HCT116 (cell line): ENCODE results near the gene SERGEF. TPM values are rescaled to one million over a fixed set of nuclear protein-coding genes. Genes with fewer than 3 reads are reported as not detected.

Experiments used
- ATAC-seq: fragments of 200-7000 bp; cut with Tn5 transposase; 2 replicates; pipeline ENCODE4 v1.9.1; 2020; ENCODE audit warnings: mild to moderate bottlenecking, moderate library complexity
- BruUV-seq: library from RNA; stranded (reverse); fragments of 400-500 nt; replicated peaks from 2 replicates; lab custom pipeline; 2021; lab: Mats Ljungman, UMichigan
- CTCF ChIA-PET: fragments of 300-600 bp; sonication (Branson Sonifier 250); formaldehyde crosslinking; loops from one replicate; lab custom pipeline; 2021; ENCODE audit warnings: antibody characterized with exemption; lab: Charles Lee
- POLR2A ChIA-PET: fragments of 300-600, 350-600 bp; sonication (Branson Sonifier 250); formaldehyde crosslinking; loops from one replicate; lab custom pipeline; 2021; ENCODE audit warnings: antibody characterized with exemption; lab: Charles Lee
- RAD21 ChIA-PET, 2 experiments: fragments of 300-600 bp; sonication (Branson Sonifier 250); formaldehyde crosslinking; loops; one replicate each; lab custom pipeline; 2023; ENCODE audit warnings: low total read pairs in 2 of 2; ENCODE audit not compliant: uncharacterized antibody in 2 of 2, unreplicated experiment in 2 of 2, low non-redundant PET in 1 of 2; lab: Charles Lee
- DNase-seq: peaks from one replicate; pipeline ENCODE4 v3.0.0-alpha.2; 2010; ENCODE audit warnings: low read depth, low spot score
- H2AFZ ChIP-seq: fragments of 200-600 bp; shearing (Covaris generic), sonication (generic); 2 replicates; pipeline ENCODE4 v1.6.1; 2017; ENCODE audit warnings: low read depth, mixed run types, mixed read lengths, antibody characterized with exemption, low read length; ENCODE audit not compliant: poor library complexity, severe bottlenecking
- H3K27ac ChIP-seq: 2 replicates; pipeline ENCODE4 v1.5.1; 2012; ENCODE audit warnings: low read depth, low read length
- H3K27me3 ChIP-seq: fragments of 200-600 bp; sonication (generic); 2 replicates; pipeline ENCODE4 v1.6.1; 2016; ENCODE audit warnings: mixed run types, low read length, mixed read lengths; ENCODE audit not compliant: insufficient read depth
- H3K36me3 ChIP-seq, 2 experiments: fragments of 200-500 bp in 1 of 2; fragments of 200-600 bp in 1 of 2; sonication (Bioruptor generic) in 1 of 2; sonication (generic) in 1 of 2; 2 replicates each; pipeline versions ENCODE4 v1.5.1 to v1.6.1; 2014 to 2016; ENCODE audit warnings: low read length in 2 of 2, inconsistent platforms in 1 of 2, mixed read lengths in 1 of 2, mixed run types in 1 of 2; ENCODE audit not compliant: insufficient read depth in 2 of 2, control insufficient read depth in 1 of 2
- H3K4me1 ChIP-seq, 2 experiments: fragments of 200-600 bp in 1 of 2; sonication (generic) in 1 of 2; 2 replicates each; pipeline versions ENCODE4 v1.5.1 to v1.6.1; 2012 to 2017; ENCODE audit warnings: low read length in 2 of 2, inconsistent platforms in 1 of 2, mild to moderate bottlenecking in 1 of 2, mixed read lengths in 1 of 2, mixed run types in 1 of 2, moderate library complexity in 1 of 2; ENCODE audit not compliant: insufficient read depth in 2 of 2, control insufficient read depth in 1 of 2
- H3K4me2 ChIP-seq: fragments of 200-600 bp; sonication (generic); 2 replicates; pipeline ENCODE4 v1.6.1; 2017; ENCODE audit warnings: mixed run types, low read length, mixed read lengths
- H3K4me3 ChIP-seq, 2 experiments: fragments of 200-600 bp in 1 of 2; sonication (generic) in 1 of 2; replicated peaks in 1 of 2; 2 replicates each; pipeline ENCODE4 v1.5.1; 2011 to 2016; ENCODE audit warnings: low read length in 2 of 2, control low read depth in 1 of 2, low read depth in 1 of 2, mild to moderate bottlenecking in 1 of 2, mixed read lengths in 1 of 2, mixed run types in 1 of 2
- H3K79me2 ChIP-seq: fragments of 200-600 bp; sonication (generic); 2 replicates; pipeline ENCODE4 v1.6.1; 2017; ENCODE audit warnings: mild to moderate bottlenecking, mixed run types, low read length, moderate library complexity, mixed read lengths; ENCODE audit not compliant: insufficient read depth
- H3K9ac ChIP-seq: fragments of 200-600 bp; sonication (generic); 2 replicates; pipeline ENCODE4 v1.6.1; 2016; ENCODE audit warnings: low read length, mixed read lengths
- H3K9me2 ChIP-seq: fragments of 200-600 bp; sonication (generic), shearing (Covaris generic); 2 replicates; pipeline ENCODE4 v1.6.1; 2017; ENCODE audit warnings: mixed run types, mild to moderate bottlenecking, moderate library complexity; ENCODE audit not compliant: insufficient read depth
- H3K9me3 ChIP-seq, 2 experiments: fragments of 200-500 bp in 1 of 2; fragments of 200-600 bp in 1 of 2; sonication (Bioruptor generic) in 1 of 2; sonication (generic) in 1 of 2; 2 replicates each; pipeline ENCODE4 v1.6.1; 2014 to 2017; ENCODE audit warnings: low read length in 2 of 2, mixed read lengths in 2 of 2, inconsistent platforms in 1 of 2, low read depth in 1 of 2, mild to moderate bottlenecking in 1 of 2, mixed run types in 1 of 2, moderate library complexity in 1 of 2; ENCODE audit not compliant: control insufficient read depth in 1 of 2, insufficient read depth in 1 of 2
- H4K20me1 ChIP-seq: fragments of 200-600 bp; sonication (generic), shearing (Covaris generic); 2 replicates; pipeline ENCODE4 v1.6.1; 2017; ENCODE audit warnings: mixed run types, mild to moderate bottlenecking, moderate library complexity; ENCODE audit not compliant: insufficient read depth
- ATF3 ChIP-seq: IDR thresholded peaks from 2 replicates; pipeline ENCODE4 v1.6.1; 2012
- CEBPB ChIP-seq: IDR thresholded peaks from 2 replicates; pipeline ENCODE4 v1.6.1; 2012; ENCODE audit warnings: low read depth
- CTCF ChIP-seq, 3 experiments: fragments of 200-600 bp in 1 of 3; sonication (generic) in 1 of 3; IDR thresholded peaks in 2 of 3; conservative IDR thresholded peaks in 1 of 3; 2 replicates each; pipeline ENCODE4 v1.5.1; 2012 to 2017; ENCODE audit warnings: low read depth in 2 of 3, low read length in 2 of 3, antibody characterized with exemption in 1 of 3, borderline replicate concordance in 1 of 3, control low read depth in 1 of 3, mild to moderate bottlenecking in 1 of 3, mixed read lengths in 1 of 3, mixed run types in 1 of 3, moderate library complexity in 1 of 3; ENCODE audit not compliant: insufficient read depth in 1 of 3
- EGR1 ChIP-seq: IDR thresholded peaks from 2 replicates; pipeline ENCODE4 v1.6.1; 2012; ENCODE audit warnings: low read depth
- ELF1 ChIP-seq: IDR thresholded peaks from 2 replicates; pipeline ENCODE4 v1.6.1; 2012; ENCODE audit warnings: low read depth, borderline replicate concordance
- EZH2phosphoT487 ChIP-seq: fragments of 200-600 bp; IDR thresholded peaks from 2 replicates; pipeline ENCODE4 v1.6.1; 2018; ENCODE audit warnings: antibody characterized with exemption, borderline replicate concordance
- POLR2A ChIP-seq: IDR thresholded peaks from 2 replicates; pipeline ENCODE4 v1.7.0; 2011; ENCODE audit warnings: borderline replicate concordance; ENCODE audit not compliant: insufficient read depth, insufficient read length; ENCODE audit errors: extremely low read depth
- POLR2AphosphoS5 ChIP-seq: IDR thresholded peaks from 2 replicates; pipeline ENCODE4 v1.6.1; 2011; ENCODE audit warnings: mild to moderate bottlenecking, low read depth, low read length, moderate library complexity
- REST ChIP-seq: IDR thresholded peaks from 2 replicates; pipeline ENCODE4 v1.6.1; 2012; ENCODE audit warnings: low read depth
- SRF ChIP-seq: IDR thresholded peaks from 2 replicates; pipeline ENCODE4 v1.6.1; 2012; ENCODE audit warnings: low read depth
- TCF7L2 ChIP-seq: IDR thresholded peaks from 2 replicates; pipeline ENCODE4 v1.7.0; 2011; ENCODE audit warnings: borderline replicate concordance, inconsistent platforms; ENCODE audit not compliant: insufficient read depth, insufficient read length; ENCODE audit errors: extremely low read depth
- ZBTB33 ChIP-seq: IDR thresholded peaks from 2 replicates; pipeline ENCODE4 v1.6.1; 2011; ENCODE audit warnings: mild to moderate bottlenecking, low read length, moderate library complexity; ENCODE audit not compliant: insufficient replicate concordance; ENCODE audit errors: extremely low read depth
- ZFX ChIP-seq: fragments of 450-650 bp; IDR thresholded peaks from 2 replicates; pipeline ENCODE4 v1.6.1; 2017
- ZNF274 ChIP-seq: fragments of 200-500 bp; sonication (Bioruptor generic); IDR thresholded peaks from 2 replicates; pipeline ENCODE4 v1.6.1; 2014; ENCODE audit warnings: mild to moderate bottlenecking, low read depth, low read length, inconsistent platforms
- intact Hi-C: fragments of 100-400 bp; cut with micrococcal nuclease; formaldehyde crosslinking; loops from 2 replicates; pipeline ENCODE4 v1.10.0; 2022
- total RNA-seq: library from RNA; stranded (reverse); gene quantifications from one replicate; pipeline ENCODE4 v1.2.1, GENCODE V29; 2021; ENCODE audit not compliant: unreplicated experiment

SERGEF gene
- total RNA-seq, 1 experiment from 2014 or later, result 32.8 TPM

GRCh38 chr11:17767301-17767885 is 245.5 kb downstream of the SERGEF start:
- Histone ChIP-seq H3K4me3 (no peak overlapping the region), H3K9me2 (no peaks in the 10 kb centered on the region), H3K79me2 (no peaks in the 10 kb centered on the region), H3K27me3 (no peaks in the 10 kb centered on the region), H3K4me2 (no peak overlapping the region), H2AFZ (no peak overlapping the region), H3K36me3 (no peaks in the 10 kb centered on the region), H3K9me3 (no peaks in the 10 kb centered on the region), H3K9ac (no peak overlapping the region), H3K27ac (no peak overlapping the region), H3K4me1 (peaks cover 3 to 6% of the 10 kb centered on the region in 2 experiments; a peak in 3 of 4 replicates), H4K20me1 (no peaks in the 10 kb centered on the region)
- TF ChIP-seq ZNF274 (no peak), ATF3 (no peak), ELF1 (no peak), EZH2phosphoT487 (no peak), REST (no peak), EGR1 (no peak), CTCF (IDR thresholded peaks at IDR 0.05 in 2 of 3, conservative IDR thresholded peaks at IDR 0.05 in 1 of 3; ENCODE audit: borderline replicate concordance in 1 of 3, insufficient read depth in 1 of 3, low read depth in 2 of 3, low read length in 2 of 3) (no peak), SRF (no peak), ZBTB33 (no peak), POLR2AphosphoS5 (no peak), POLR2A (no peak), TCF7L2 (no peak), ZFX (no peak), CEBPB (no peak)
- intact Hi-C loops, result no loop called here
- DNase-seq (no peak), ATAC-seq (no peak)
- ChIA-PET CTCF (interaction anchor here (0.6 to 1.9 kb wide), 16 partner anchors 9 to 322 kb away, joined by 3 to 8 read pairs (median 4); no protein-coding TSS in a partner anchor), POLR2A (no interaction called here), RAD21 (interaction anchor here in 1 of 2 experiments (0.7 kb wide), 1 partner anchor 40 kb away, joined by 3 read pairs; no protein-coding TSS in a partner anchor)
- BruUV-seq, result no TSS peak
